HG03460 (cell line): ENCODE measurements around the gene FGF2.
"Not testable (repeated sequence)": the region's sequence is repeated elsewhere in the genome, so short reads cannot be mapped to it uniquely, and the experiment has no call there.

Source experiments
- ATAC-seq: cut with Tn5 transposase; IDR thresholded peaks from one replicate; pipeline ENCODE4 v1.9.1; 2021; ENCODE audit not compliant: unreplicated experiment

Gene FGF2

GRCh38 chr4:122812823-122813222 is 13.8 kb upstream of the FGF2 start:
- not testable (repeated sequence) for ATAC-seq

- ATAC-seq, result peak; percentile 99
Measured at GRCh38 chr4:122814426-122814825, 12.2 kb upstream of the FGF2 start.

- ATAC-seq, result no peak
Measured at GRCh38 chr4:122815248-122815647, 11.4 kb upstream of the FGF2 start.

- ATAC-seq, result no peak
Measured at GRCh38 chr4:122816476-122816875, 10.2 kb upstream of the FGF2 start.

DNA sequence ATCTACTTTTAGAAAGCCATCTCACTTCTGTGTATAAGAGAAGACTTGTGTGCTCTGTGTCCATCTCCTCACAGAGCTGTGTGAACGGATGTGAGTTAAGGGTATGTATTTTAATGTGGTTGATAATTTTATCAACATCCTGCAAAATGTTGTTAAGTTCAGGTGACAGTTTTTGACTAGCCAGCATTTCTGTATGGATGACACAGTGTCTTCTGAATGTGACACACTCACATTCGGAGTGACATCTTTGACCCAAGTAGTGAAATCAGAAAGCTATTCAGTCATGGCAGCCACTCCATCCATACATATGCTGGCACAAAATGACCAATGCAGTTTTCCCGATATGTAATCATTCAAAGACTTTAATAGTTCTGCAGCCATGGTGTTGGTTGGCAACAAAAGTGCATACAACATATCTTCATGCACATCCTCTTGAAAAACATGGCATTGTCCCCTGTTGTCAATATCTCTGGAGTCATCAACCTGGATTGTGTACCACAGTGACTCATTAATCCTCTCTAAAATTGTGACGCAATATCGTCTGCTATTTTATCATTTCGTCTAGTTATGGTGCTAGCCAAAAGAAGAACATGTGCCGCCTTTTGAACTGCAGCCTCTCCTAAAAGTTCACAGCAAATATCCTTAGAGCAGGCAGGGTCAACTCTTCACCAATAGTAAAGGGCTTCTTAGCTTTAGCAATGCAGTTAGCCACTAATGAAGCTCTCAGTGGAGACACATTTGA is 6.8 kb upstream of the FGF2 start:
- no peak for ATAC-seq

DNA sequence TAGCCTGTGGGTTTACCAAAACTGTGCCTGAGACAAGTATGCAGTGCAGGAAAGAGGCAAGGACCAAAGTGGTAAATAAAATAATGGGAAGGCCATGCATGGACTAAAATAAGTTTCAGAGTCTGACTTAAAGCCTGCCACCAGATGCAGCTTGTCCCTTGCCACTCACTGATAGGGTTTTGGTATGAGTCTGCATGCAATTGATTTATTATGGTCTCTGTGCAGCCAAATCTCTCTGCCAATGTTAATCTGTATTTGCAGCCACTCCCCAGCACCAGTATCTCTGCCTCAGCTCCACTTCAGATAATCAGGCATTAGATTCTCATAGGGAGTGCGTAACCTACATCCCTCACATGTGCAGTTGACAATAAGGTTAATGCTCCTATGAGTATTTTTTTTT is 5.5 kb upstream of the FGF2 start:
- no peak for ATAC-seq

- ATAC-seq, result no peak
Measured at GRCh38 chr4:122822466-122822865, 4.2 kb upstream of the FGF2 start.

DNA sequence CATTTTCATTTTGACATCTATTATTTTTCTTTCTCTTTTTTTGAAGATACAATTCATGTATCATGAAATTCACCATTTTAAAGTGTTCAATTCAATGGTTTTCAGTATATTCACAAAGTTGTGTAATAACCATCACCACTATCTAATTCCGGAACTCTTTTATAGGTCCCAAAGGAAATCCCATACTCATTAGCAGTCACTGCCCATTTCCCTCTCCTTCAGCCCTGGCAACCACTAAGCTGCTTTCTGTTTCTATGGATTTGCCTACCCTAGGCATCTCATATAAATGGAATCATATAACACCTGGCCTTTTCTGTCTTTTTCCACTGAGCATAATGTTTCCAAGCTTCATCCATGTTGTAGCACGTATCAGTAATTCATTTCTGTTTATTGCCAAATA is 3.2 kb upstream of the FGF2 start:
- no peak for ATAC-seq

DNA sequence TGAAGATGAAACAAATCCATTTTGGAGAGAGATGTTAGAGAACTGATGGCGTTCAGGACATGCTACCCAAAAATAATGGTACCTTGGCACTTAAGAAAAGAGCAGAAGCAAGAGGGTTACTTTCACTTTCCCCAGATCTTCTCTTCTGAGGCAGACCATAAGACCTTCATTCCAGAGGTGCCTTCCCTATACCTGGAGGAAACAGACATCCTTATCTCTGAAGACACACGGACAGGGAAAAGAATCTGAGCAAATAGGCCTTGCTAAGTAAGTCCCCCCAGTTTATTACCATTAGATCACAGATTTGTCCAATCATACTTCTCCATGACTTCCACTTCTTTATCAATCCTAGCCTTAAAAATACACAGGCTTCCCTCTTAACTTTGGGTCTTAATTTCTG is 2.0 kb upstream of the FGF2 start:
- no peak for ATAC-seq

DNA sequence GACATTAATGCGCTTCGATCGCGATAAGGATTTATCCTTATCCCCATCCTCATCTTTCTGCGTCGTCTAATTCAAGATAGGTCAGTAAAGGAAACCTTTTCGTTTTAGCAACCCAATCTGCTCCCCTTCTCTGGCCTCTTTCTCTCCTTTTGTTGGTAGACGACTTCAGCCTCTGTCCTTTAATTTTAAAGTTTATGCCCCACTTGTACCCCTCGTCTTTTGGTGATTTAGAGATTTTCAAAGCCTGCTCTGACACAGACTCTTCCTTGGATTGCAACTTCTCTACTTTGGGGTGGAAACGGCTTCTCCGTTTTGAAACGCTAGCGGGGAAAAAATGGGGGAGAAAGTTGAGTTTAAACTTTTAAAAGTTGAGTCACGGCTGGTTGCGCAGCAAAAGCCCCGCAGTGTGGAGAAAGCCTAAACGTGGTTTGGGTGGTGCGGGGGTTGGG is 528 bp upstream of the FGF2 start:
- ATAC-seq, result no peak

DNA sequence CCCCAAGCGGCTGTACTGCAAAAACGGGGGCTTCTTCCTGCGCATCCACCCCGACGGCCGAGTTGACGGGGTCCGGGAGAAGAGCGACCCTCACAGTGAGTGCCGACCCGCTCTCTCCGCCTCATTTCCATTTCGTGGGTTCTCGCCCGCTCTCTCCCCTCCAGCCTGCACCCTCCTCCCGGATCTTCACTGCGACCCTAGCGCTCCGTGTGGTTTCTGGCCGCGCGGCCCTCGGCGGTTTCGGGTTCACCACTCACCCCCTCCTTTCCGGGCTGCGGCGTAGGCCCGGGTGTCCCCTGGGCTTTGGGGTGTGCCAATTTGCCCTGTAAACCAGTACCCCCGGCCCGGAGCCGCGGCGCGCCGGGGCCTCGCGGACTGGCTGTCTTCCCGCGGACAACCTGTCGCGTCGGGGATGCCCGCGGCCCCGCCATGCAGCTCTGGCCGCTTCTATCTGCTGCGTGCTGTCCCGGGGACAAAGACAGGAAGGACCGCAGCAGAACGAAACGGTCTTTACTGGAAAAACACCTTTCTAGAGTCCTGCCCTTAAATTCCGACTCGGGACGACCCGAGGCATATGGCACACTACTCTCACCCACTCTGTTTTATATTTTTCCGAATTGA is 737 bp downstream of the FGF2 start:
- ATAC-seq, result peak; percentile 51

GRCh38 chr4:122827879-122828601 is 1.4 kb downstream of the FGF2 start:
- ATAC-seq, result peak; percentile 89

DNA sequence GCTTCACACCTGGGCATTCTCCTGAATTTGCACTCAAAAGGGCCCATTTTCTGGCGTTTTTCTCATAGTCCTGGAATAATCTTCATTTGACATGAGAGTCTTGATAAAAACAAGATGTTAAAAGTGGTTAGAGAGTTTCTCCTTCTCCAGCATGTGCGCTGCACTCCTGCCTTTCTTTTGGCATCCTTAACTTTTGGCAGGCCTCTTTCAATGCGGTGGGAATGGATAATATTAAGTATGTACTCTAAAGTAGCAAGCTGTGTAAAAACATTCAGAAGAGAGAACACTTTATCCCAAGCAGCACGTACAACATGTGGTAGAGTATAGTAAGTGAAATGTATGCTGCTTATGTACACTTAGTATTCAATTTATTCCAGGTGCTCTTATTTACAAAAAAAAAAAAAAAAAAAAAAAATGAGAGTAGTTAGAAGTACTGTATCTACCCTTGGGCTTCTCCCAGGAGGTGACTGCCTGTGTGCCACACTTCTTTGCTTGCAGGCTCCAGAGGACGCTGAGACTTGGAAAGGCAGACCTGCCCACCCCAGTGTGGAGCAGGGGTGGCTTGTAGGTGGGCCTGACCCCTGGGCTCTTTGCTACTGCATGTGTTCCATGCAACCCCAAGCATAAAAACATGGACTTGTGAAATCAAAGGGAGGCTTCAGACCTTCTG is 3.9 kb downstream of the FGF2 start:
- no peak for ATAC-seq

DNA sequence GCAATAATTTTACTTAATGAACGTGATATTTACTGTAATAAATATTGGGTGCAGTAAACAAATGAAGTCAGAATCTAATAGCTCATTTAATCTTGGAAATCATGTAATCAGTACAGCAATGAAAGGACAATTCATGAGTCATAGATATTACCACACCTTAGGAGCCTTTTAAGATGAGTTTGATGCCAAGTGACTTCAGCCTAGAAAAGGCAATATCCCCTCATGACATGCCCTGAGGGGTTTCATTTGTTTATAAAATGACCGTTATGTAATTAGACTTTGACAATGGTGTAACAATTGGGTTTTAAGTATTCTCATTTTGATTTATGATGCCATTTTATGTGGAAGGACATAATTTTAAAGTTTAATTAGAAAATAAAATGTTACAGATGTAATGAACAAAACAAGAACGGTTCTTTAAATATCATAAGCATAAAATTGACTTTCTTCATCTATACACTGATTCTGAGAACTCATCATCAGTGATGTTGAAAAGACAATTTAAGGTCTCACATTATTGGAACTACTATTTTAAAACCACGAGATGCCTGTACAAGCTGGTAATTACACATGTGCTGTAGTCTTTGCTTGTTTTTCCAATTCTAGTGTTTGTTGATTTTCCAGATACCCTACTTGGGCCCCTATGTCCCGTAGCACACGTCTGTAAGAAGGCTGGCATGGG is 5.0 kb downstream of the FGF2 start:
- ATAC-seq, result no peak

- ATAC-seq, result no peak
Measured at GRCh38 chr4:122832732-122833131, 6.1 kb downstream of the FGF2 start.

DNA sequence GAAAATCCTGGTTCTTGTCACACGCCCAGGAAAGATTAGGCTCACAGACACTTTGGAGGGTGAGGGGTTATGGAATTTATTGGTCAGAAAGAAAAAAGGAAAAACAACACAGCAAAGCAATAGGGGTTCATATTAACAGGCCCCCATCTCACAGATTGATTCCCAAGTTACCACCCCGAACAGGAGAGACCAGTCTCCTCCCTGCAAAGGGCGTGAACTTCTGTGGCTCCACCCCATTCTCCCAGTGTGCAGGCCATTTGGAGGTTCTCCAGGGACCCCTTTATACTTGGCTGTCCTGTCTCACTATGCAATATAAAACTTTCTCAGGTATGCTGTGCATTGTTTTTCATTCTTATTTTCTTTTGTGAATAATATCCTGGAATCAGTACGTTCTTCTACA is 7.4 kb downstream of the FGF2 start:
- ATAC-seq, result no peak

- ATAC-seq, result no peak
Measured at GRCh38 chr4:122836941-122837340, 10.3 kb downstream of the FGF2 start.

DNA sequence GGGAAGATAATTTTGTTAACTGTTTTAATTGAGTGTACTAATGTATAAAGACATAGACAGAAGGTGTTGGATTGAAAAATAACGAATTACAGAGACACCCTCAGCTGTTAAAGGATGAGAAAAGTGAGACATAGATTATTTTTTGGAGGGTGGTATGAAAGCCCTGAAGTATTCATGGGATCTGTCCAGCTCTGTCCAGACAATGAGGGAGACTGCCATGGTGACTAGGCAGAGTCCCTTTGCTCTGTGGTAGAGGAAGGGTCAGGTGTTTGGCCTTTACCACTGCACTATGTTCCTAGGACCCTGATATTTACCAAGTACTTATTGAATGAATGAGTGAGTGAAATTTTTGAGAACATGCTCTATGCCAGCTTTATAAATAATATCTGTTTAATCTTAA is 11.4 kb downstream of the FGF2 start:
- no peak for ATAC-seq

GRCh38 chr4:122842392-122842791 is 15.8 kb downstream of the FGF2 start:
- ATAC-seq, result no peak

GRCh38 chr4:122842984-122843531 is 16.4 kb downstream of the FGF2 start:
- no peak for ATAC-seq

GRCh38 chr4:122844391-122844790 is 17.8 kb downstream of the FGF2 start:
- not testable (repeated sequence) for ATAC-seq
